Stimulated activated CD8-positive, alpha-beta memory T cell treated with anti-CD3 and anti-CD28 coated beads, Interleukin-7, amount 100 ng/mL, for 4 hours (primary cell): ENCODE measurements around the gene CASTOR1.

Experiments used
- DNase-seq, 2 donors: peaks; one replicate each; pipeline ENCODE4 v3.0.0-alpha.2; 2020; ENCODE audit warnings: low read depth in 2 of 2

Gene CASTOR1

DNA sequence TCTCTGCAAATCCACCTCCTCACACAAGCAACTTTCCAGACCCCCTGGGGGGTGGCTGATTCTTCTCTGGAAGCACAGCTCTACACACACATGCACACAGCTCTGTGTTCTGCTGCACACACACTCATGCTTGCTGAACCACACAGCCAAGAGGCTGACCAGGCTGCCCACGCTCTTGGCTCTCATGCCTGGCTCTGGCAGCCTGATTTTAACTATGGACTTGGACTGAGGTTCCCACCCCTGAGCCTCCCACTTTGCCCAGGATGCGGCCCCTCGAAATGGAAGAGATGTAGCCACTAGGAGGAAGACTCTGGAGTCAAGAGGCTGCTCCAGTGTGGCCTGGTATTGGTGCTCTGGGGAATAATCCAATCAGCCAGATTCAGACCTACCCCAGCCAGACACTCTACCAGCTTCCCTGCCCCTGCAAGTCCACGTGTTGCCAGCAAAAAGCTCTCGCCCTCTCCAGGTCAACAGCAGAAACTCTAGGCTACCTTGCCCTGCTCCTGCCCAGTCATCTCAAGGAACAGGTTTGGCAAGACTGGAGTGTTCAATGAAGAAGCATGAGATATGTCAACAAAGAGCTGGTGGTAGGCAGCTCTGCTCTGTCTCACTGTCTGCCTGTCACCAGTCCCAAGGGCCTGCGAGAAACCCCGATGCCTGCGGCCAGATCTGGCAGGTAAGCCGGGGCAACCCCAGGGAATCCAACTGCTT lies 8.8 kb upstream of the CASTOR1 start:
- no peak for DNase-seq

DNA sequence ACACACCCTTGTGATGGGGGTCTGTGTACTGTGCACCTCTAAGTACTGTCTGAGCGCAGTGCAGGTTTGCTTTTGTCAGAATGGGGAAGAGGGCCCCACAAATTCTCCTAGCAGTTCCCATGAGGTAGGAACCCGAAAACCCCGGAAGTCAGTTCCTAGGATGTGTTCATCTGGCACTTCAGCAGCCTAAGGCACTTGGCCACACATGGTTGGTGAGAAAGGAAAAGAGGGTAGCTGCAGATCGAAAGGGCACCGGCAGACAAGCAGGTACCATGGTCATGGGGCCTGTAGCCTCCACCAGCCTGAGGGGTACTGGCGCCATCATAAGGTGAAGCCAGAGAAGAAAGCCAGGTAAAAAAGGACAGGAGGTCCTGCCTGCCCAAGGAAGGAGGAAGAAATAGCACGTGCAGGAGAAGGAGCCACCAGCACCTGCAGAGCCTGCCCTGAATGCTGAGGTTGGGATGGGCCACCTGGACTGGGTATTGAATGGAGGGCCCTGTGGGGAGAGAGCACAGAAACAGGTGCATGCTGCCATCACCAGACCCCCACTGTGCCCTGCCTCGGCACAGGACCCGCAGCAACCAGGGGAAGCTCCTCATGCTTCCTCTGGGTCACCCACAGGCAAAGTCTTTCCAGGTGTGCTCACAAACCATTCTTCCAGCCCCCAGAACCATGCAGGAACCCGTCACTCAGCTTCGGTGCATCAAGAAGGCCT lies 8.1 kb upstream of the CASTOR1 start:
- no peak for DNase-seq

DNA sequence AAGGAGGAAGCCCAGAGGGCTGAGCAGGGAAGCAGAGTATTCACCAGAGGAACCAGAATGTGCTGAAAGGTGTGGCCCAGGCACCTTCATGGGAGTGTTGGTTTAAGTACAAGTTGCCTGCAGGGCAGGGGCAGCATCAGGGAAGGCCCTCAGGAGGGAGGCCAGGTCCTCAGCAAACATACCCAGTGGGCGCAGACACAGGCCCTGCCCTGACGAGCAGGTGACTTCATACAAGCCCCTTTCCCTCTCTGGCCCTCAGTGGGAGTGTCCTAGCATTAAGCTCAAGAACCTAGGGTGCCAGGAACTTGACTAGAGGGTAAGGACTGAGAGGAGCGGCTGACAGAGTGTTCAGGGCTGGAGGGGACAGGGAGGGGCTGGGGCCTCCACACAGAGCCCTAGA lies 7.5 kb upstream of the CASTOR1 start:
- no peak for DNase-seq

DNA sequence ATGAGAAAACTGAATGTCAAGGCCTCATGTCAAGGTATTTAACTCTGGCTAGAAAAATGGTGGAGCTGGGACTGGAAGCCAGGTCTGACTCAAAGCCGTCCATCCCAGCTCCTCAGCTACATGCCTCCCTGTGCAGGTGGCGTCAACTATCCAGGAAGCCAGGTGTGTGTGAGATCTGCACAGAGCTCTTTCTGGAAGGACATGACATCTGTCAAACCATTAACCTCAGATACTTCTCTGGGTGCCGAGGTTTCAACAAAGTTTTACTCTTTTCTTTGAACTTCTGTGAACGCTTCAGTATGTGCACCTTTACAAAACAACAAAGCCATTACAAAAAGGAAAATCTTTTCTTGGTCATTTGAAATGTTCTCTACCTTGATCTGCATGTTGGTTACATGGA lies 7.0 kb upstream of the CASTOR1 start:
- no peak for DNase-seq

DNA sequence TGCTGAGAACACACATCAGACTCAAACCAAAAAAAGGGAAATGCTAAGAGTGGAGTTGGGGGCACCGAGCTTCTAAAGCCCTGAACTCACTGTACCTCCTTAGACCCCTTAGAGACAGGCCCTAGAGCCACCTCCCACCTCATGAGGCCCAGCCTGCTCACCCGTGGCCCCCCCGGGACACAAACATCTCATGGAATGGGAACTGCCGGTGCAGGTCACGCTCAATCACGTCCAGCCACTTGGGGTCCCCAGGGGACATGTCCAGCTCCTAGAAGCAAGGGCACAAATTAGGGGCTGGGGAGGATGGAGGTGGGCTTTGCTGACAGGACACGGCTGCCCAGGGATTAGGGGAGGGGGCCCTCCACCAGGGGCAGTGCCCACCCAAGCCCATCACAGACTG lies 6.3 kb upstream of the CASTOR1 start:
- no peak for DNase-seq

DNA sequence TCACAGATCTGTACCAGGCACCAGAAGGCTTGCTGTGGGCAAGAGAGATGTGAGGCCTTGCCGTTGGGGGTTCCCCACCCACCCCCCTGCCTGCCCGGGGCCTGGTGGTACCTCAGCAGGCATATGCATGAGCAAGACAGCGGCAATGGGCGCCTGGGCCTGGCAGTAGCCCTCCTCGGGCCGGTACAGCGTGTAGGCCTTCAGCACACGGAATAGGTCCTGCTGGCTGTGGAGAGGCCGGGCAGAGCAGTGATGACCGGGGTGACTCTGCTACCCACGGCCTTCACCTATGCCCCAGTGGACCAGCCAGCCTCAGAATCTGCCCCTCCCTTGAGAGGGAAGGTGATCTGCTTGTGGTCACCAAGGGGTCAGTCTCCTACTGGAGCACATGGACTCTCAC lies 5.5 kb upstream of the CASTOR1 start:
- no peak for DNase-seq

DNA sequence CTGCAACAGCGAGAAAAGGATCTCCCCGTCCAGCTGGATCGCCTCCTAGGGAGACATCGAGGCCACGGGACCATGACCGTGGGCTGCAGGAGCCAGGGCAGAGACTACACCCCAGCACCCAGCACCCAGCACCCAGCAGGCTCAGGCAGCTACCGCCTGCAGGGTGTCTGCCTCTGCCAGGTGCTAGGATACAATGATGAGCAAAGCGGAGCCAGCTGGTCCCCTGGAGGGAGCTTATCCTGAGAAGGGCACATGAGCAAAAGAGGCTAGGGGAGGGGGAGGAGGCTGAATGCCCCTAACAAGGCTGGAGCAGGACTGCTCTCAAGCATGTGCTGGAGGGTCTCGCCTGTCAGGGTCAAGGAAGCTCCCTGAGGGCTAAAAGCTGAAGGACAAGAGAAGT lies 4.8 kb upstream of the CASTOR1 start:
- no peak for DNase-seq

DNA sequence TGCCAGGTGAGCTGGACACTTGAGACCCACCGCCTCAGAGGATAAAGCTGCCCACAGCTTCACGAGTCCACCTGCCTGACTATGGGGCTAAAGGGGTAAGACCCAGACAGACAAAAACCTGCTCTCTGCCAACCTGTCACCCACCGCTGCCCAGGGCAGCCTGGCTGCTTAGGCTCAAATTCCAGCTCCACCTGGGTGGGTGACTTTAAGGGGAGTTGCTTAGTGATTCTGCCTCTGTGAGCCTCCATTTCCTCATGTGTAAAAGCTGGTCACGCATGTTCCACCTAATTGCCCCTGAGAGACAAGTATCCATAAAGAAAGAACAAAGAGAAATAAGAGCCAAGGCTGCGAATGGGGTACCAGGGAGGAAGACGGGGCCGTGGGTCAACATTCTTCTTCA lies 3.7 kb upstream of the CASTOR1 start:
- no peak for DNase-seq

DNA sequence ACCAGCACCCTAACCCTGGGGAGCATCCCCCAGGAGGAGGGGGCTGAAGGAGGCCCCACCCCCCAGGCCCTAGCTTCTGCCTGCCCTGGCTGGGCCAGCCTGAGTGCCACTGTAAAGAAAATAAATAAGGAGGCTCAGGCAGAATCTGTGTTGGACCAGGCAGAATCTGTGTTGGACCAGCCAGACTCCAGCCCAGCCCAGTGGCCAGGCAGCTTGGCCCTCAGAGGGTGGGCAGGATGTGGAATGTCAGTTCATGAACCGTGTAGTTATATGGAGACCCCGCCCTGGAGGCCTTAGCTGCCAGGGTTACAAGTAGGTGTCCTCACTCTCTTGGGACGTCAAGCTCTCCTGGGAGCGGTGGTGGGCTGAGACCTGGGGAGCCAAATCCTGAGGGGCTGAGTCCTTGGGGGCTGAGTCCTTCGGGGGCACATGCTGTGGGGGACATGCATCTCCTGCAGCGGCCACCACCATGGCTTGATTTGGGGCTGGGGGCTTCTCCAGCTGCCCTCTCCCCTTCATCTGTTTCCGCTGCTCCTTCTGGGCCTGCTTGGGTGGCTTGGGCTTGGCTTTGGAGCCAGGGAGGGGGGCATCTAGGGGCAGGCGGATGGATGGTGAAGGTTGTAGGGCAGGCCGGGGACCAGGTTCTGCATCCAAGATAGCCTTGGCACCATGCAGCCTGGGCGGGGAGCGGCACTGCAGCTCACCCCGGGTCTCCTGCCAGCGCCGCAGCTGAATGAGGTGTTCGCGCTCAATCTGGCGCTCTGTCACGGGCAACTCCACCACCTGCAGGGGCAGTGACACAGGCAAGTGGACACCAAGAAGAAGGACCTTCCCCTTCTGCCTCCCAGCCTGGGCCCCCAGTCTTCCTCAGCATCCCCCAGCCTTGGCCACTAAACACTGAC lies 3.0 kb upstream of the CASTOR1 start:
- DNase-seq: no peak

DNA sequence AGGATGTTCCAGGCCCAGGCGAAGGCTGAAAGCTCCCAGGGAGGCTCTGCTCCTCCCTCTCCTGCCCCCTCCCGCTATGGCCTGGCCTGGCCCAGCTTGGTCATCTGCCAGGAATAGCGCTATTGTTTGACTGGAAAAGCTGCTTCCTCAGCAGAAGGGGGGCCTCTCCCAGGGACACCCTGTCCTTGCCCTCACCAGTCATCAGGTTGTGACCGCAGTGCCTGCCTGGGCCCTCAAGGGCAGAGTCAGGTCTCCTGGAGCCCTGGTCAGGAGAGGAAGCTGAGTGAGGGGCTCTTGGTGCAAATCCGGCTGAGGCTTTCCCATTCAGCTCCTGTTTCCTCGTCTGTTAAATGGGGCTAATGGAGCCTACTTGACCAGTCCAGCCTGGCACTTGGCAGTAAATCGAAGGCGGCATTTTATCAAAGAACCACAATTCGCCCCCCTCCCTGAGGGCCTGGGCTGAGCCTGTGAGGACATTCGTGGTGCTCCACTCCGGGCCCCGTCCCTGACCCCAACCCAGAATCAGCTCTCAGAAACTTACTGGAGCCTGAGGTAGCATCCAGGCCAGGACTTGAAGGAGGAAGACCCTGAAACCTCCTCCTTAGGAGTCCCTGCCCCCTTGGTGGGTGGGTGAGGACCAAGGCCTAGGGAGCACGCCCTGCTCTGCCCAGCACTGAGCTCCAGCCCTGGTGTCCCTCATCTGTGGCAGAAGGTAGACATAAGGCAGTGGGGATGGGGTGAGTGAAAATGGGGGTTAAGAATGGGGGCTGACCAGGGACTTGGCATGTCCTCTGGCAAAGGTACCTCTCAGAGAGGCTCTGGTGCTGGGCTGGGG lies 2.0 kb upstream of the CASTOR1 start:
- no peak for DNase-seq

DNA sequence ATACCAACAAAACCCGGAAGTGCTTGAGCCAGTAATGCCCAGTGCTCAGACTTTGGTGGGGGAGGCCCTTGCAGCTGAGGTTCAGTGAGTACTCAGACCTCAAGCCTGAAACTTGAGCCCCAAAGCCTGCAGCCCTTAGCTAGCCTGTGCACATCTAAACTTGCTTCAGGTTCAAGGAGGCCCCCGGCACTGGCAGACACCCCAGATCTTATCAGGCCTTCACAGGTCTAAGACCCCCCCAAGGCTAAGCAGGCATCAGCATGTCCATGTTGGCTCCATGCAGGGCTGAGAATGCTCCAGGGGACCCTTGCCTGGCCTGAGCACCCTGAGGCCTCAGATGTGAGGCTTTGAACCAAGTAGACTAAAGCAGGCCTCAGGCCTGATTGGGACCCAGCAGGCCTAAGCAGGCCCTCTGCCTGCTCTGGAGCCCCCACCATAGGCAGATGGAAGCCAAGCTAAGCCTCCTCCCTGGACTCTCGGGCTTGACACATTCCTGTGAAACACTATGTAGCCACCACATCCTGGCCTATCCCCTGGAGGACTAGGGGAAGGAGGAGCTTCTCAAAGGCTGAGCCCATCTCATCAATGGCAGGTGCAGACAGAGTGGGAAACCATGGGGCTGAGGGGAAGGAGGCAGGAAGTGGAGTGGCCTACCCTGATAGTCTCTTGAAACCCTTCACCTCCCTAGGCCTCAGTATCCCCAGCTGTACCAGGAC lies 1.2 kb upstream of the CASTOR1 start:
- DNase-seq: no peak

DNA sequence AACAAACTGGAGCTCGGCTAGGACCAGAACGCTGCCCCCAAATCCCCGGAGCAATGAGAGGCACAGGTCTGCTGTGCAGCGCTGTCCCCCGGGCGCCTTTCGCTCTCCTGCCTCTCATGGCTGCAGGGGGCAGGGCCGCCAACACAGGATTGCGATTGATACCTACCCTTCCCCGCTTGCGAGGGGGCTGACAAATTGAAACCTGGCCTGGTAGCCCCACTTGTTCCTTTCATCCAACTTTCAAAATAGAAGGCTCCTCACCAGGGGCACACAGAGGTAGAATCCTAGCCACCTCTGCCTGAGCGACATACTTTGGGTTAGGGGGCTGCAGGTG lies 642 bp upstream of the CASTOR1 start:
- no peak for DNase-seq

DNA sequence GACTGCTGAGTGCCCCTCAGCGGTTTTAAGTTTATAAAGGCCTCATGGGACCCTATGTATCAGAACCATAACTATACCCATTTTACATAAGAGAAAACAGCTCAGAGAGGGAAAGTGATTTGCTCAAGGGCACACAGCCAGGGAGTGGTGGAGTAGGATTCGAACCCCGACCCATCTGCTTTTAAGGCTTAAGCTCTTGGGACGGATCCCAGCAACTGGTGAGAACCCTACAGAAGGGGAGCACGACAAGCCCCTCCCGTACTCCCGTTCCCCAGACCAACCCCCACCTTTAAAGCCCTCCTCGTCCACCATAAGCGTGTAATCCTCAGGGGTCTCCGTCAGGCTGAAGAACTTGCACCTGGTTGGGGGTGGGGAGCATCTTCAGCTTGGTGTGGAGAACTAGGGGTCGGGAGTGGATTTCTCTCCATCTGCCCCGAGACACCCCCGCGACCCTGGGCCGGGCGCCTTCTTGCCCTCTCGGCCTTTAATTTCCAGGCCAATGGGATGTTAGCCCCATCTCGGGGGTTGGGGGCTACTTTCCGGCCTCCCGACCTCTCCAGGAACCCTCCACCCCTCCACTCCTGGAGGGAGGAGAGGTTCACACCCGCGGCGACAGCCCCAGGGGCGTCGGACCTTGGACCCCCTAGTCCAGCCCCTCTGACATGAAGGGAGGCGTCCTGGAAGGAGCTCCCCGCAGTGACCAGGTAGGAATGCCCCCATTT lies 725 bp downstream of the CASTOR1 start:
- no peak for DNase-seq

DNA sequence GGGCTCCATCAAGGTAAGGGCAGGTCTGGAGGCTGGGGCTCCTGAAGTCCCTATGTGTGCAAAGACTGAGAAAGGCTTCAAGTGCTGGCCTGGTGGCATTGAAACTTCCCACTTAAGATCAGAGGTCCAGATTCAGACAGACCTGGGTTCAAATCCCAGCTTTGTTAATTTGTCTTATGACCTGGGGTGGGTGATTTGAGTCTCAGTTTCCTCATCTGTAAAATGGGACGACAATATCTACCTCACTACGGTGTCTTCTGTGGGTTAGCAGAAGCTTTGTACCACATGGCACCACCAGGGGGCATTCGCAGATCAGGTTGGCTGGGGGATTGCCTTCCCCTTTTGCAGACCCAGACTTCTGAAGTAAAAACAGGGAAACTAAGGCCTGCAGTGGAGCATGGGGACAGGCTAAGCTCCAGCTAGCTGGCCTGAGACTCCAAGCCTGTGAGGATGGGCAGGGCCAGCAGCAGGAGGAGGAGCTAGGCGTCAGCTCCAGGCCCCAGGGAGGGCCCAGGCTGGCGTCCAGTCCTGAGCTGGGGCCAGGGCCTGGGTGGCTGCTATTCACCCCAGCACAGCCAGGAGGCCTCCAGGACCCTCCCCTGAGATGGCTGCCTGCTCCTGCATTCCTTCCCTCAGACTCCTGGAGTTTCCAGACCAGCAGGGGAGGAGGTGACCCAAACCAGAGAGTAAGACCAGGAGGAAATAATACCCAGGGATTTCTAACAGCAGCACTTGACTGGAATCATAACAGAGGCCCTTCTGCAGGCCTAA lies 1.5 kb downstream of the CASTOR1 start:
- peak; percentile 75 to 85 for DNase-seq

DNA sequence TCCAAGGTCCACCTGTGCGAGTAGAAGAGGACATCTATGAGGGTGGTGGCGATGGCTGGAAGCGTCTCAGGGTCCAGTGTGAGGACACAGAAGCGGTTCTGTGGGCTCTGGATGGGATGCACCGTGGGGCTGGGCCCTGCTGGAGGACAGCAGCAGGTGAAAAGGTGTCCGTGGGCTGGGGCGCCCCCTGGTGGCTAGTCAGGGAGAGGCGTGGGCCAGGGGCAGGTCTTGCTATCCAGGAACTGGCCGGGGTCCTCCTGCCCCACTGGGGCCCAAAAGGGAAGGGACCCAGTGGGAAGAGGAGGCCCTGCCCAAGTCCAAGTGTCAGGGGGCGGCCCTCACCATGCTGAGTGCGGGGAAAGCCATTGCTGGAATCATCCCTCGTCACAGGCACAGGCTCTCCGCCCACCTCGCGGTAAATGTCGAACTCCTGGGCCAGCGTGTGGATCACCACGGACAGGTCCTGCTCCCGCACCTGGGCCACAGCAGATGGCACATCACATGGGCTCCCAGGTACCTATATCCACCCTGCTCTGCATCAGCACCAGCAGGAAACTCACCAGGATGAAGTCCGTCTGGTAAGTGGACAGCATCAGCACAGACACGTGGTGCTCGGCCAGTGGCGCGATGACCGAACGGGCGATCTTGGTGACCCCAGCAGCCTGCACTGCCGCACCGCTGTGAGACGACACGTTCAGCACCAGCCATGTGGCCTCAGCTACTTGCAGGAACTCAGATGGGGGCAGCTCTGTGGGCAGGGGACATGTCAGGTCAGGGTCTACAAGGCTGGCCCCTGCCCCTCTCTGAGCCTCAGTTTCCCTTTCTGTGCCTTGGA lies 2.3 kb downstream of the CASTOR1 start:
- DNase-seq: peak; percentile 71 to 74

DNA sequence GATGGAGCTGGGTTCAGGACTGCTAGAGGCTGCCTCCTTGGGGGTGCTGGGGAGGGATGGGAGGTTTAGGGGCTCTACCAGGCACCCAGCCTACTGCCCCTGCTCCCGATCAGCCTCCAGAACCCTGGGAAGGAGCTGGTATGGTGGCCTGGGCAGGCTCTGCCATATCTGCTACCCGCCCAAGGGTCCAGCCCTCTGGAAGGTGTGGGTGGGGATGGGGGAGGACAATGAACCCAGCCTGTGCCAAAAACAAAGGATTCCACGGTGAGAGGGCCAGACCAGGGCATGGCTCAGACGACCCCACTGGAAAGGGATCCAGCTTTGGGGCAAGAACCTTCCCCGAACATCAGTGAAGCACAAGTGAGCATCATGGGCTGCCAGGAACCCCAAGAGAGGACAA lies 3.0 kb downstream of the CASTOR1 start:
- no peak for DNase-seq

DNA sequence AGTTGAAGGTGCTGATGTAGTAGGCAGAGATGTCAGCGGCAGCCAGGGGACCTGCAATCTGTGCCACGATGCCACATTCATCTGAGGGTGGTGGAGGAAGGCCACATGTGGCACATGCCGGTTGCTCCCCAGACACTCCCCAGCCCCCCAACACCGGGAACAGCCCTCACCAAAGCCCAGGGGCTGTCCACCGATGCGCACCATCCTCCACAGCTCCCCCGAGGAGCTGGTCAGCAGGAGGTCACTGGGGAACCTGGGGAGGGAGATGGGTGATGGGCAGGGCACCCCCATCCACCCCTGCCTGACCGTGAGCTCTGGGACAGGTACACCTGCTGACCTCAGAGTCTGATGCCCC lies 3.5 kb downstream of the CASTOR1 start:
- DNase-seq: no peak

DNA sequence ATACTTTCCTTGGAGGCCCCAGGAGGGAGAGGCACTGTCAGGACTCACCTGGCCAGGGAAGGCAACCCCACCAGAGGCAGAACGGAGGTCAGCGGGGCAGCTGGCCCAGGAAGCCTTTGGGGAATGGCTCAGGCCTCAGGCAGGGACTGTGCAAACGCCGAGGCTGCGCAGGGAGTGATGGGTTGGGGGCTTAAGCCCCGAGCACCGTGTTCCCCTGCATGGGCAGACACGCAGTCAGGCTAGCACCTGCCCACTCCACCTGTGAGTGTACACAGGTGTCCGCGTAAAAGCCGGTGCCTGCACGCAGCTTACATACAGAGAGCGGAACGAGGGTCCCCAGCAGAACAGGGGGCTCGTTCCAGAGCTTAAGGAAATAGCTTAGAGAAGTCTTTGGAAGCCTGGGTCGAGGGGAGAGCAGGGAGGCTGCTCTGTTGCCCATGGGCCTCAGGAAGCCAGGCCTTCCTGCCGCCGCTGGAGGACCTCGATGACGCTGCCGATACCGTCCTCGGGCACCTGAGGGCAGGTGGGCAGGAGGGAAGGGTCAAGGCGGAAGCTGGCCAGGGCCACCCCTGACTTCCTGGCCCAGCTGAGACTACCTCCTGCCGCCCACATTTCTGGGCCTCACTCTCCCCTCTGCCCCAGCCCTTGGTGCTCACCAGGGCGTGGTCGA lies 4.0 kb downstream of the CASTOR1 start:
- no peak for DNase-seq
